NB4 (cell line): ENCODE measurements around the gene VDR.

Experiments
- MYC ChIP-seq: IDR thresholded peaks from 2 replicates; pipeline ENCODE4 v1.6.1; 2011; ENCODE audit warnings: low read depth, low read length
- POLR2A ChIP-seq: IDR thresholded peaks from 2 replicates; pipeline ENCODE4 v1.6.1; 2011; ENCODE audit warnings: mild to moderate bottlenecking; ENCODE audit not compliant: insufficient read length; ENCODE audit errors: extremely low read depth
- TF ChIP-seq, protein P1 (sequence below): IDR thresholded peaks from one replicate; pipeline ENCODE4 v1.5.1; 2012; ENCODE audit warnings: low read depth, low read length
- TF ChIP-seq, protein P2 (sequence below): IDR thresholded peaks from 2 replicates; pipeline ENCODE4 v1.6.1; 2011; ENCODE audit warnings: low read depth, low read length

DNA sequence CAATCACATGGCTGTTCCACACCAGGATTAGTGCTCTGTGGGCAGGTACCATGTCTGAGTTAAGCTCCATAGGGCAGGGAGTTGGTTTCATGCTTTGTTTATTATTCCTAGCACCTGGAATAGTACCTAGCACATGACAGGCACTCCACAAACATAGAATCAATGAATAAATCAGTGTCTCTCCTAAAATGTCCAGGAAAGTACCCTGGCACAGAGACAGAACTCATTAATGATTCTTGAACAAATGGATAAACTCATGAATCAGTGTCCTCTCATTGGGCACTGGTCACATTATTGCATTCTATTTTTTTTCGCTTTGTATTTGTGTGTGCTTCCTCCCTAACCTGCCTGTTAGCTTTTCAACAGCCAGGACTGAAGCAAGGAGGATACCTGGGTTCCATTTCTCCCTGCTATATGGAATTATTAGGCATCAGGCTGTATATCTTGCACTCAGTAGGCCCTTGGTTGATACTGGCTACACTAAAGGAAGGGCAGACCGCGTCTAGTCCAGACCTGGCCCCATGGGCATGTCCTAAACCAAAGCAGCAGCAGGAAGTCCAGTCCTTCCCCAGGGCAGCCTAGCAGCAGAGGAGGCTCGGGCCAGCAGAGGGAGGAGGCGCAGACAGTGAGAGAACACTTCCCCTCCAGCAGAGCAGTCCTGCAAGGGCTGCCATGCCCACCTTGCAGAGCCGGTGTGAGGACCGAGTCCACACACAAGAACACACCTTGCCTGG is 103.5 kb downstream of the VDR start:
- TF ChIP-seq, protein P1, sequence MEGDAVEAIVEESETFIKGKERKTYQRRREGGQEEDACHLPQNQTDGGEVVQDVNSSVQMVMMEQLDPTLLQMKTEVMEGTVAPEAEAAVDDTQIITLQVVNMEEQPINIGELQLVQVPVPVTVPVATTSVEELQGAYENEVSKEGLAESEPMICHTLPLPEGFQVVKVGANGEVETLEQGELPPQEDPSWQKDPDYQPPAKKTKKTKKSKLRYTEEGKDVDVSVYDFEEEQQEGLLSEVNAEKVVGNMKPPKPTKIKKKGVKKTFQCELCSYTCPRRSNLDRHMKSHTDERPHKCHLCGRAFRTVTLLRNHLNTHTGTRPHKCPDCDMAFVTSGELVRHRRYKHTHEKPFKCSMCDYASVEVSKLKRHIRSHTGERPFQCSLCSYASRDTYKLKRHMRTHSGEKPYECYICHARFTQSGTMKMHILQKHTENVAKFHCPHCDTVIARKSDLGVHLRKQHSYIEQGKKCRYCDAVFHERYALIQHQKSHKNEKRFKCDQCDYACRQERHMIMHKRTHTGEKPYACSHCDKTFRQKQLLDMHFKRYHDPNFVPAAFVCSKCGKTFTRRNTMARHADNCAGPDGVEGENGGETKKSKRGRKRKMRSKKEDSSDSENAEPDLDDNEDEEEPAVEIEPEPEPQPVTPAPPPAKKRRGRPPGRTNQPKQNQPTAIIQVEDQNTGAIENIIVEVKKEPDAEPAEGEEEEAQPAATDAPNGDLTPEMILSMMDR: no peak
- no peak for TF ChIP-seq POLR2A
- TF ChIP-seq, protein P2, sequence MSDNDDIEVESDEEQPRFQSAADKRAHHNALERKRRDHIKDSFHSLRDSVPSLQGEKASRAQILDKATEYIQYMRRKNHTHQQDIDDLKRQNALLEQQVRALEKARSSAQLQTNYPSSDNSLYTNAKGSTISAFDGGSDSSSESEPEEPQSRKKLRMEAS: no peak
- no peak for TF ChIP-seq MYC
